ENCODE data around the gene APBA2. TPM values are rescaled to one million over a fixed set of nuclear protein-coding genes. Genes with fewer than 3 reads are reported as not detected.

Gene APBA2
- total and polyA plus RNA-seq, 2 of the 4 experiments (the other 2 are of a cell fraction) = 21.7 to 33.0 TPM

- no peak for TF ChIP-seq CTCF (conservative IDR thresholded peaks at IDR 0.05; ENCODE audit: low read depth, low read length)
- no peak for TF ChIP-seq CHD1 (IDR thresholded peaks at IDR 0.05; ENCODE audit: low read depth, low read length)
Observed at GRCh38 chr15:28886431-28887338, 911 bp downstream of the APBA2 start (continued).
